GM12874 (cell line): ENCODE data around the gene DRAXIN.

Experiments used
- TF ChIP-seq, protein P1 (sequence below): IDR thresholded peaks from 2 replicates; pipeline ENCODE4 v1.5.1; 2011; ENCODE audit warnings: low read depth, mild to moderate bottlenecking, control low read depth, low read length, moderate library complexity; ENCODE audit not compliant: insufficient read depth

The DRAXIN gene

DNA sequence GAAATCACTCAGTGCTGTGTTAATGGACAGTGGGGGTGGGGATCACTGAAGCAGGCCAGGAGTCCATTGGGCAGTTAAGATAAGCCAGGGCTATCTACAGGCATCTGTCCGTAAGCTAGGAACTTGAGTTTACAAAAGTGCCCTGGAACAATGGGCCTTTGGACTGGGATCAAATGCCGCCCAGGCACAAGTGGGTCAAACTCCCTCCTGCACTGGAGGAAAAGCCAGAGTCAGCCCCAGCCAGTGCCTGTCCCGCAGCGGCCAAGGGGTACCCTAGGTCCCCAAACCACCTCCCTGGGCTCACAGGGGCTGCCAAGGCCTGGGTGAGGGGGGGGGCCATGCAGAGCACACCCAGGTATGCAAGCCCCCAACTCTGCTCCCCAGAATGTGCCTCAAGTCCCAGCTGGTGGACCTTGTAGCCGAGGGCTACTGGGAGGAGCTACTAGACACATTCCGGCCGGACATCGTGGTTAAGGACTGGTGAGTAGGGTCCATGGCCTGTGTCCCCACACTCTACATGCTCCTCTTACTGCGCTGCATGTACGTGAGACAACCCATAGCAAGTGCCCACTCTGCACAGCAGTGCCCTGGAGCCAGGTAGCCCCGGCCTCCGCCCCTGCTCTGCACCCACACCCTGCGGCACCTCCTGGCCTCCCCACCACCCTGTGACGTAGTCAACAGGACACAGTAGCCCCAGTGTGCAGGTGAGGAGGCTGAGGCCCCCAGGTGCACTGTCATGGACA, 19.8 kb upstream of the DRAXIN start:
- TF ChIP-seq, protein P1, sequence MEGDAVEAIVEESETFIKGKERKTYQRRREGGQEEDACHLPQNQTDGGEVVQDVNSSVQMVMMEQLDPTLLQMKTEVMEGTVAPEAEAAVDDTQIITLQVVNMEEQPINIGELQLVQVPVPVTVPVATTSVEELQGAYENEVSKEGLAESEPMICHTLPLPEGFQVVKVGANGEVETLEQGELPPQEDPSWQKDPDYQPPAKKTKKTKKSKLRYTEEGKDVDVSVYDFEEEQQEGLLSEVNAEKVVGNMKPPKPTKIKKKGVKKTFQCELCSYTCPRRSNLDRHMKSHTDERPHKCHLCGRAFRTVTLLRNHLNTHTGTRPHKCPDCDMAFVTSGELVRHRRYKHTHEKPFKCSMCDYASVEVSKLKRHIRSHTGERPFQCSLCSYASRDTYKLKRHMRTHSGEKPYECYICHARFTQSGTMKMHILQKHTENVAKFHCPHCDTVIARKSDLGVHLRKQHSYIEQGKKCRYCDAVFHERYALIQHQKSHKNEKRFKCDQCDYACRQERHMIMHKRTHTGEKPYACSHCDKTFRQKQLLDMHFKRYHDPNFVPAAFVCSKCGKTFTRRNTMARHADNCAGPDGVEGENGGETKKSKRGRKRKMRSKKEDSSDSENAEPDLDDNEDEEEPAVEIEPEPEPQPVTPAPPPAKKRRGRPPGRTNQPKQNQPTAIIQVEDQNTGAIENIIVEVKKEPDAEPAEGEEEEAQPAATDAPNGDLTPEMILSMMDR: no peak

DNA sequence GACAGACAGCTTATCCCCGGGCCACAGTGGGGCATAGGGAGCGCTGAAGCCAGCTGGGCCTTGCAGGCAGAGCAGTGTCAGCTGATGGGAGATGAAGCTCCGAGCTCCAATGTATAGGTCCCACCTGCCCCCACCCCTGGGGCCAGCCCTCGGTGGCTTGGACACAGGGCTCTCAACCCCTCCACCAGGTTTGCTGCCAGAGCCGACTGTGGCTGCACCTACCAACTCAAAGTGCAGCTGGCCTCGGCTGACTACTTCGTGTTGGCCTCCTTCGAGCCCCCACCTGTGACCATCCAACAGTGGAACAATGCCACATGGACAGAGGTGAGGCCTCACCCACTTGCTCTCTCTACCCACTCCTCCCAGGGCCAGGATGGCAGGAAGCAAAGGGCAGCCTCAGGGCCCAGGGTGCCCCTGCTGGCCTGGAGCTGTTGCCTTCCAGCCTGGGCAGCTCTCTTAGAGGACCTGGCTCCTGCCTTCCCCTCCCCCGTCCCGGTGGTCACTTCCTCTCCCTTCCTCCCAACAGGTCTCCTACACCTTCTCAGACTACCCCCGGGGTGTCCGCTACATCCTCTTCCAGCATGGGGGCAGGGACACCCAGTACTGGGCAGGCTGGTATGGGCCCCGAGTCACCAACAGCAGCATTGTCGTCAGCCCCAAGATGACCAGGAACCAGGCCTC, 18.3 kb upstream of the DRAXIN start:
- TF ChIP-seq, protein P1: no peak

DNA sequence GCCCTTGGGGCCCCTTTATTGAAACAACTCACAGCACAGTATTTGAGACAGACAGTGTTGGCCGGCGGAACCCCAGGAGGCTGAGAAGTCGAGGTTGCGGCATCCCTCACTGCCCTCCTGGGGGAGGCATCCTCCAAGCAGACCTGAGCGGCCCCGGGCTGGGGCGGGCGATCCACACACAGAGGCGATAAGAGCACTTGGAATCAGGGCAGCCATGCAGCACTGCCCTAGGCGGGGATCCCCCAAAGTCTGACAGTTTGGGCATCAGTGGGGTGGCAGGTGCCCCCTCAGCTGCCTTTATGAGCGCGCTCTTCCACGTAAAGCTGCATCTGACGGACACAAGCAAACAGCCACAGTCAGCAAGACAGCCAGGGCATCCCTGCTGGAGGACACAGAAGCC, 17.0 kb upstream of the DRAXIN start:
- TF ChIP-seq, protein P1: no peak

DNA sequence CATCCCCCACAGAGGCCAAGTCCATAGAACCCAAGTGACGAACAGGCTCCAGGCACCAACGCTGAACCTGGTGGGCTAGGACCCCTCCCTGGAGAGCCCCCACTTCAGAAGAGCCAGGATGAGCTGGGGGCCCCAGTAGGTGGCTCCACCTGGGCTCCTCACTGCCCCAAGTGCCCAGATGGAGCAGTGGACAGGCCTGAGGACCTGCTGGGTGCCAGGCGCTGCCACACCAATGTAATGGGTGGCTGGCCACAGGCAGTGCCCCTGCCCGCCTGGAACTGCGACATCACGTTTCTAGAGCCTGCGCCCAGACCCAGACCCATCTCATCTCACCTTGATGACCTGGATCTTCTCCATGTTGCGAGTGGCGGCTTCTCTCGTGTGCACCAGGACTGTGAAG, 16.2 kb upstream of the DRAXIN start:
- TF ChIP-seq, protein P1: no peak

DNA sequence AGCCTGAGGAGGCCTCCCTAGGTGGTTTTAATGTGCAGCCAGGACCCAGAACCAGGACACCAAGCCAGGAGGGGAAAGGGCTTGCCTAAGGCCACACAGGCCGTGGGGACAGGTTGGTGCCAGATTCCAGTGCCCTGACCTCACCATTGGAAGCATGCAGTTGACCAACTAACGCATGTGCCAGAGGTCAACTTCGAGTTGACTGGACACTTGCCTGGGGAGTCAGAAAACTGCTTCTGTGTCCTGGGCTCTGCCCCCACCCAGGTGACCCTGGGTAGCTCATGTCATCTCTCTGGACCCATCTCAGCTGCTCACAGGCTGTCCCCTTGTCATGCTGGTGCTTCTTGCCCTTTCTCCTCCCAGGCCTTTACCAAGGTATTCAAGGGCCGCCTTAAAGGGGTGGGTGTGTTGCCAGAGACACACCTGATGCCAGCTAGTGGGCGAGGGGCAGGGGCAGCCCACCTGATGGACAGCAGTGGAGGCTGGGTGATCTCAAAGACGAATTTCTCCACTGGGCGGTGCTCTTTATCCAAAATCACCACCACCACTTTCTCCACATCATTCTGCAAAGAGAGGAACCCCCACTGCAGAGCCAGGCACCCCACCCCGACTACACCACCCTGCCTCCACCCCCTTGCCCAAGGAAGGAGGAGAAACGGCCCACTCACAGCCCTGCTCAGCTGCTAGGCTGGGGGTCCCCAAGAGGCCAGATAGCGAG, 15.0 kb upstream of the DRAXIN start:
- TF ChIP-seq, protein P1: no peak

DNA sequence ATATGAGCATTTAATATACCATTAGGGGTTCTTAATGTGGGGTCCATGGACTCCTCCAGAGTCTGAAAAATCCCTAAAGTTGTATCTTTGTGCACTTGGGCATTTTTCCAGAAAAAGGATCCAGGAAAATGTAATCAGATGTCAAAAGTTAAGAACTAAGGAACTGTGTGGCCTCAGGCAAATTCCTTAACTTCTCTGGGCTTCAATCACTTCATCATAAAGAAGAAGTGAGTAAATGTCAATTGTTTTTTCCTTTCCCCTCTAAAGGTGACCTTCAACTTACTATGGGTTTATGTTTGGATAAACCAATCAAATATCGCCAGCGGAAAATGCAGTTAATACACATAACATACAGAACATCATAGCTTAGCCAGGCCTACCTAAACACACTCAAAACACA, 13.1 kb upstream of the DRAXIN start:
- TF ChIP-seq, protein P1: no peak

DNA sequence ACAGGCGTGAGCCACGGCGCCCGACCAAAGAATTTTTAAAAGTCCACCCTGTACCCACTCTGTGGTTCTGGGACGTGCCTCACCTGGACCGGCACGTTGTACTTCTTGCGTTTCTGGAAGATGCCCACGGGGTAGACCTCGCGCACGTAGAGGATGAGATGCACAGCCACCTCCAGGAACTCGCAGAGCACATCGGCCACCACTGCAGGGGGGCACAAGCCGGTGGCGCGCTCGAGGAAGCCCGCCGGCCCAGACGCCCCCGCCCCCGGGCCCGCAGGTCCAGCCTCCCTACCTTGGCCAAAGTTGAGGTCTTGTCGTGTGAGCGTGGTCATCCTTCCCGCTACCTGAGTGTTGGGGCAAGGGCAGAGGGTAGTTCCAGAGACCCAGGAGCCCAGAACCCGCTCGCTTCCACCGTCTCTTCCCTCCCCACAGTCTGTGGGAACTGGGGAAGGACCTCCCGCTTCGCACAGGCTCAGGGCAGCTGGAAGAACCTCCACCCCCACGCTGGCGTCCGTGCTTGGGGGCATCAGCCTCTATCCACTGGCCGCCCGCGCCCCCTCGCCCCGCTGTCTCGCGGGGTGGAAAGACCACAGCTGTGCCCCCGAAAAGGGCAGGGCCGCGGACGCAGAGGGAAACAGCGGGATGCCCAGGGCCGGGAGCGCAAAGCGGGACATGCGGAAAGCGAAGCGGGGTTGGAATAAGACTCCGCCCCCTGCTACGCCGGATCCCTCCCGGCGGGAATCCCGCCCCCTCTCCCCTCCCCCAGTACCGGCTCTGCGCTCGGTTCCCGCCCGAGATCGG, 11.0 kb upstream of the DRAXIN start:
- TF ChIP-seq, protein P1: no peak
